Measurements from ENCODE around the gene PNPLA7.

The PNPLA7 gene

GRCh38 chr9:137449931-137450538 is 100.2 kb downstream of the PNPLA7 start:
- DNase-seq (ENCODE audit: low spot score): no peak

GRCh38 chr9:137449081-137449844 is 100.9 kb downstream of the PNPLA7 start:
- DNase-seq (ENCODE audit: low spot score): no peak

- DNase-seq (ENCODE audit: low spot score): no peak
Measured at GRCh38 chr9:137448602-137448962, 101.6 kb downstream of the PNPLA7 start.

GRCh38 chr9:137447722-137448601 is 102.2 kb downstream of the PNPLA7 start:
- no peak for DNase-seq (ENCODE audit: low spot score)

GRCh38 chr9:137446851-137447471 is 103.2 kb downstream of the PNPLA7 start:
- no peak for DNase-seq (ENCODE audit: low spot score)

- DNase-seq (ENCODE audit: low spot score): no peak
Measured at GRCh38 chr9:137445930-137446431, 104.2 kb downstream of the PNPLA7 start.

- peak; percentile 88 for DNase-seq (ENCODE audit: low spot score)
Measured at GRCh38 chr9:137445275-137445807, 104.9 kb downstream of the PNPLA7 start.

- DNase-seq (ENCODE audit: low spot score): no peak
Measured at GRCh38 chr9:137444106-137444790, 106.0 kb downstream of the PNPLA7 start.

- no peak for DNase-seq (ENCODE audit: low spot score)
Measured at GRCh38 chr9:137441935-137442321, 108.3 kb downstream of the PNPLA7 start.

- DNase-seq (ENCODE audit: low spot score): peak; percentile 72
Measured at GRCh38 chr9:137441289-137441934, 108.8 kb downstream of the PNPLA7 start, which contains the start of gene ENTPD8. Gene ENTPD8, minus strand, starts transcription at chr9:137441357. Its CDS starts 3,072 bp downstream, at chr9:137438285.

- DNase-seq (ENCODE audit: low spot score): no peak
Measured at GRCh38 chr9:137439158-137439714, 111.0 kb downstream of the PNPLA7 start.

- no peak for DNase-seq (ENCODE audit: low spot score)
Measured at GRCh38 chr9:137438591-137439157, 111.5 kb downstream of the PNPLA7 start.

- no peak for DNase-seq (ENCODE audit: low spot score)
Measured at GRCh38 chr9:137437691-137438590, 112.3 kb downstream of the PNPLA7 start.

GRCh38 chr9:137436761-137437600 is 113.2 kb downstream of the PNPLA7 start:
- no peak for DNase-seq (ENCODE audit: low spot score)

- DNase-seq (ENCODE audit: low spot score): no peak
Measured at GRCh38 chr9:137435980-137436760, 114.0 kb downstream of the PNPLA7 start.

GRCh38 chr9:137435381-137435891 is 114.8 kb downstream of the PNPLA7 start:
- DNase-seq (ENCODE audit: low spot score): no peak
